ENCODE measurements around the gene MYOM3.

Gene MYOM3

GRCh38 chr1:24084050-24084449 lies 27.9 kb downstream of the MYOM3 start:
- H3K9me3 ChIP-seq (replicated peaks; ENCODE audit: insufficient read depth, low read length), result no peaks in the 10 kb centered on the region
- H3F3A ChIP-seq (ENCODE audit: insufficient read depth, low read length), result no peaks in the 10 kb centered on the region
- no peaks in the 10 kb centered on the region for H3K36me3 ChIP-seq (replicated peaks; ENCODE audit: insufficient read depth, low read length)
- no peak overlapping the region for H3K4me3 ChIP-seq (ENCODE audit: low read length)
- no peaks in the 10 kb centered on the region for H3K9me2 ChIP-seq (replicated peaks; ENCODE audit: insufficient read depth, low read length)
- H3K9ac ChIP-seq (ENCODE audit: low read length), result no peak overlapping the region
- H2AFZ ChIP-seq (ENCODE audit: low read length), result no peak overlapping the region
- H3K4me1 ChIP-seq (ENCODE audit: low read length), result no peaks in the 10 kb centered on the region
- H3K79me2 ChIP-seq (ENCODE audit: low read length), result no peaks in the 10 kb centered on the region
- H3K27me3 ChIP-seq (replicated peaks; ENCODE audit: insufficient read depth, low read length), result no peaks in the 10 kb centered on the region
- H3K4me2 ChIP-seq (ENCODE audit: low read depth, low read length), result no peak overlapping the region
- no peak for TF ChIP-seq EZH2 (optimal IDR thresholded peaks at IDR 0.05; ENCODE audit: low read depth, low read length)
- TF ChIP-seq EZH2phosphoT487 (IDR thresholded peaks at IDR 0.05; ENCODE audit: low read length), result no peak
- no peak for TF ChIP-seq CTCF (IDR thresholded peaks at IDR 0.05; ENCODE audit: low read length)
- DNase-seq, result no peak
- no peak overlapping the region for H3K27ac ChIP-seq (ENCODE audit: low read length)
- H4K20me1 ChIP-seq (ENCODE audit: insufficient read depth, low read length), result no peaks in the 10 kb centered on the region

GRCh38 chr1:24082372-24082771 lies 29.6 kb downstream of the MYOM3 start:
- Histone ChIP-seq H3K9me2 (replicated peaks; ENCODE audit: insufficient read depth, low read length) (no peaks in the 10 kb centered on the region), H3K4me3 (ENCODE audit: low read length) (no peak overlapping the region), H3F3A (ENCODE audit: insufficient read depth, low read length) (no peaks in the 10 kb centered on the region), H4K20me1 (ENCODE audit: insufficient read depth, low read length) (no peaks in the 10 kb centered on the region), H3K27ac (ENCODE audit: low read length) (no peak overlapping the region), H3K27me3 (replicated peaks; ENCODE audit: insufficient read depth, low read length) (no peaks in the 10 kb centered on the region), H3K9me3 (replicated peaks; ENCODE audit: insufficient read depth, low read length) (no peaks in the 10 kb centered on the region), H3K79me2 (ENCODE audit: low read length) (no peaks in the 10 kb centered on the region), H3K9ac (ENCODE audit: low read length) (no peak overlapping the region), H3K4me1 (ENCODE audit: low read length) (no peaks in the 10 kb centered on the region), H2AFZ (ENCODE audit: low read length) (no peak overlapping the region), H3K36me3 (replicated peaks; ENCODE audit: insufficient read depth, low read length) (no peaks in the 10 kb centered on the region), H3K4me2 (ENCODE audit: low read depth, low read length) (no peak overlapping the region)
- DNase-seq, result no peak
- TF ChIP-seq EZH2 (optimal IDR thresholded peaks at IDR 0.05; ENCODE audit: low read depth, low read length), result no peak
- no peak for TF ChIP-seq CTCF (IDR thresholded peaks at IDR 0.05; ENCODE audit: low read length)
- no peak for TF ChIP-seq EZH2phosphoT487 (IDR thresholded peaks at IDR 0.05; ENCODE audit: low read length)

GRCh38 chr1:24081190-24081589 lies 30.7 kb downstream of the MYOM3 start:
- Histone ChIP-seq H3K27ac (ENCODE audit: low read length) (no peak overlapping the region), H2AFZ (ENCODE audit: low read length) (no peak overlapping the region), H3K79me2 (ENCODE audit: low read length) (no peaks in the 10 kb centered on the region), H3K36me3 (replicated peaks; ENCODE audit: insufficient read depth, low read length) (no peaks in the 10 kb centered on the region), H3K9me2 (replicated peaks; ENCODE audit: insufficient read depth, low read length) (no peaks in the 10 kb centered on the region), H3K9ac (ENCODE audit: low read length) (no peak overlapping the region), H3F3A (ENCODE audit: insufficient read depth, low read length) (no peaks in the 10 kb centered on the region), H3K4me2 (ENCODE audit: low read depth, low read length) (no peak overlapping the region), H3K4me3 (ENCODE audit: low read length) (no peak overlapping the region), H3K27me3 (replicated peaks; ENCODE audit: insufficient read depth, low read length) (no peaks in the 10 kb centered on the region), H3K9me3 (replicated peaks; ENCODE audit: insufficient read depth, low read length) (no peaks in the 10 kb centered on the region), H4K20me1 (ENCODE audit: insufficient read depth, low read length) (no peaks in the 10 kb centered on the region), H3K4me1 (ENCODE audit: low read length) (no peaks in the 10 kb centered on the region)
- DNase-seq, result no peak
- no peak for TF ChIP-seq CTCF (IDR thresholded peaks at IDR 0.05; ENCODE audit: low read length)
- TF ChIP-seq EZH2phosphoT487 (IDR thresholded peaks at IDR 0.05; ENCODE audit: low read length), result no peak
- TF ChIP-seq EZH2 (optimal IDR thresholded peaks at IDR 0.05; ENCODE audit: low read depth, low read length), result no peak
